Measurements from ENCODE around the gene TTC38. TPM values are rescaled to one million over a fixed set of nuclear protein-coding genes. Genes with fewer than 3 reads are reported as not detected.
A peak's percentile ranks its signal among the peaks of the same experiment; 100 is the strongest.

TTC38 gene
- total RNA-seq, 1 donor from 2014 or later = 28.1 TPM

GRCh38 chr22:46292173-46292572, 24.4 kb downstream of the TTC38 start:
- no peak overlapping the region for H3K27ac Mint-ChIP-seq (ENCODE audit: unreplicated experiment)
- H3K4me1 Mint-ChIP-seq (ENCODE audit: unreplicated experiment) = peaks cover 26% of the 10 kb centered on the region
- H3K36me3 Mint-ChIP-seq (ENCODE audit: unreplicated experiment) = peaks cover 18% of the 10 kb centered on the region
- no peak overlapping the region for H3K4me3 Mint-ChIP-seq (ENCODE audit: unreplicated experiment)
- DNase-seq (ENCODE audit: extremely low spot score, unreplicated experiment) = no peak
- H3K9me3 Mint-ChIP-seq (ENCODE audit: unreplicated experiment) = peaks cover 2% of the 10 kb centered on the region
- no peak for TF ChIP-seq CTCF (IDR thresholded peaks at IDR 0.05)
- H3K27me3 Mint-ChIP-seq (ENCODE audit: unreplicated experiment) = no peaks in the 10 kb centered on the region

- no peak for TF ChIP-seq CTCF (IDR thresholded peaks at IDR 0.05)
- Mint-ChIP-seq H3K4me3 (ENCODE audit: unreplicated experiment) (no peak overlapping the region), H3K9me3 (ENCODE audit: unreplicated experiment) (peaks cover 2% of the 10 kb centered on the region), H3K36me3 (ENCODE audit: unreplicated experiment) (peaks cover 18% of the 10 kb centered on the region), H3K27me3 (ENCODE audit: unreplicated experiment) (no peaks in the 10 kb centered on the region), H3K27ac (ENCODE audit: unreplicated experiment) (peak overlapping the region; percentile 3), H3K4me1 (ENCODE audit: unreplicated experiment) (peaks cover 31% of the 10 kb centered on the region)
- no peak for DNase-seq (ENCODE audit: extremely low spot score, unreplicated experiment)
Measured at GRCh38 chr22:46292732-46293131, 24.9 kb downstream of the TTC38 start.

- TF ChIP-seq CTCF (IDR thresholded peaks at IDR 0.05) = no peak
- Mint-ChIP-seq H3K9me3 (ENCODE audit: unreplicated experiment) (peaks cover 2% of the 10 kb centered on the region), H3K27ac (ENCODE audit: unreplicated experiment) (peak overlapping the region; percentile 41), H3K36me3 (ENCODE audit: unreplicated experiment) (peaks cover 18% of the 10 kb centered on the region), H3K27me3 (ENCODE audit: unreplicated experiment) (no peaks in the 10 kb centered on the region), H3K4me3 (ENCODE audit: unreplicated experiment) (no peak overlapping the region), H3K4me1 (ENCODE audit: unreplicated experiment) (peaks cover 34% of the 10 kb centered on the region)
- no peak for DNase-seq (ENCODE audit: extremely low spot score, unreplicated experiment)
Measured at GRCh38 chr22:46293577-46294260, 25.9 kb downstream of the TTC38 start.

- Mint-ChIP-seq H3K36me3 (ENCODE audit: unreplicated experiment) (peaks cover 18% of the 10 kb centered on the region), H3K9me3 (ENCODE audit: unreplicated experiment) (peaks cover 2% of the 10 kb centered on the region), H3K27me3 (ENCODE audit: unreplicated experiment) (no peaks in the 10 kb centered on the region), H3K4me3 (ENCODE audit: unreplicated experiment) (no peak overlapping the region), H3K27ac (ENCODE audit: unreplicated experiment) (peak overlapping the region; percentile 62), H3K4me1 (ENCODE audit: unreplicated experiment) (peaks cover 40% of the 10 kb centered on the region)
- DNase-seq (ENCODE audit: extremely low spot score, unreplicated experiment) = no peak
- TF ChIP-seq CTCF (IDR thresholded peaks at IDR 0.05) = no peak
Measured at GRCh38 chr22:46294784-46295183, 27.0 kb downstream of the TTC38 start.

GRCh38 chr22:46295277-46295971, 27.6 kb downstream of the TTC38 start:
- peak overlapping the region; percentile 89 for H3K4me3 Mint-ChIP-seq (ENCODE audit: unreplicated experiment)
- no peak for DNase-seq (ENCODE audit: extremely low spot score, unreplicated experiment)
- peaks cover 18% of the 10 kb centered on the region for H3K36me3 Mint-ChIP-seq (ENCODE audit: unreplicated experiment)
- peak overlapping the region; percentile 97 for H3K27ac Mint-ChIP-seq (ENCODE audit: unreplicated experiment)
- H3K9me3 Mint-ChIP-seq (ENCODE audit: unreplicated experiment) = peaks cover 2% of the 10 kb centered on the region
- H3K27me3 Mint-ChIP-seq (ENCODE audit: unreplicated experiment) = no peaks in the 10 kb centered on the region
- no peak for TF ChIP-seq CTCF (IDR thresholded peaks at IDR 0.05)
- peaks cover 42% of the 10 kb centered on the region for H3K4me1 Mint-ChIP-seq (ENCODE audit: unreplicated experiment)

All from osteocyte (in vitro differentiated cells).